OCI-LY1 (cell line): ENCODE data around the gene ATP1B1.

ENCODE experiments used
- H2AFZ ChIP-seq: fragments of 200-600 bp; sonication (generic), shearing (Covaris generic); 2 replicates; pipeline ENCODE4 v1.6.0; 2014; ENCODE audit warnings: antibody characterized with exemption, mild to moderate bottlenecking, low read length
- H3F3A ChIP-seq: fragments of 200-600 bp; sonication (generic), shearing (Covaris generic); 2 replicates; pipeline ENCODE4 v1.6.0; 2014; ENCODE audit warnings: mild to moderate bottlenecking, antibody characterized with exemption, low read length, moderate library complexity; ENCODE audit not compliant: insufficient read depth
- H3K27ac ChIP-seq: fragments of 200-600 bp; sonication (generic); 2 replicates; pipeline ENCODE4 v1.5.1; 2014; ENCODE audit warnings: low read length, mixed run types, mild to moderate bottlenecking, low read depth; ENCODE audit not compliant: poor library complexity, severe bottlenecking
- H3K27me3 ChIP-seq: fragments of 200-600 bp; sonication (generic); 2 replicates; pipeline ENCODE4 v1.6.0; 2014; ENCODE audit warnings: antibody characterized with exemption, mild to moderate bottlenecking, low read length, moderate library complexity; ENCODE audit not compliant: insufficient read depth
- H3K36me3 ChIP-seq: fragments of 200-600 bp; sonication (generic); 2 replicates; pipeline ENCODE4 v1.6.1; 2014; ENCODE audit warnings: mild to moderate bottlenecking, antibody characterized with exemption, low read length, moderate library complexity, mixed read lengths; ENCODE audit not compliant: insufficient read depth
- H3K4me1 ChIP-seq: fragments of 200-600 bp; sonication (generic); 2 replicates; pipeline ENCODE4 v1.5.1; 2014; ENCODE audit warnings: mild to moderate bottlenecking, low read length, moderate library complexity; ENCODE audit not compliant: insufficient read depth, severe bottlenecking
- H3K4me2 ChIP-seq: fragments of 200-600 bp; sonication (generic), shearing (Covaris generic); 2 replicates; pipeline ENCODE4 v1.6.1; 2014; ENCODE audit warnings: low read length
- H3K4me3 ChIP-seq: fragments of 200-600 bp; sonication (generic); 2 replicates; pipeline ENCODE4 v1.5.1; 2014; ENCODE audit warnings: low read length, low read depth, mild to moderate bottlenecking, mixed read lengths; ENCODE audit not compliant: poor library complexity, severe bottlenecking
- H3K79me2 ChIP-seq: fragments of 200-600 bp; shearing (Covaris generic); 2 replicates; pipeline ENCODE4 v1.6.1; 2016; ENCODE audit warnings: mixed run types, low read length, mixed read lengths; ENCODE audit not compliant: insufficient read depth
- H3K9ac ChIP-seq: fragments of 200-600 bp; sonication (generic), shearing (Covaris generic); 2 replicates; pipeline ENCODE4 v1.6.1; 2014; ENCODE audit warnings: mild to moderate bottlenecking, low read length, mixed read lengths
- H3K9me2 ChIP-seq: fragments of 200-600 bp; sonication (generic), shearing (Covaris generic); 2 replicates; pipeline ENCODE4 v1.6.1; 2014; ENCODE audit warnings: low read depth, mild to moderate bottlenecking, low read length, mixed read lengths
- H3K9me3 ChIP-seq: fragments of 200-600 bp; shearing (Covaris generic); 2 replicates; pipeline ENCODE4 v1.6.1; 2014; ENCODE audit warnings: low read length, mixed read lengths
- H4K20me1 ChIP-seq: fragments of 200-600 bp; sonication (generic), shearing (Covaris generic); 2 replicates; pipeline ENCODE4 v1.6.0; 2016; ENCODE audit warnings: mild to moderate bottlenecking, low read length; ENCODE audit not compliant: insufficient read depth
- CTCF ChIP-seq: fragments of 200-600 bp; sonication (generic), shearing (Covaris generic); IDR thresholded peaks from 2 replicates; pipeline ENCODE4 v1.5.1; 2017; ENCODE audit warnings: mild to moderate bottlenecking, antibody characterized with exemption, low read length, moderate library complexity, mixed read lengths
- EZH2 ChIP-seq: fragments of 200-600 bp; sonication (generic), shearing (Covaris generic); IDR thresholded peaks from 2 replicates; pipeline ENCODE4 v1.8.0; 2017; ENCODE audit warnings: borderline replicate concordance, mixed run types, mild to moderate bottlenecking, antibody characterized with exemption, low read length, moderate library complexity, mixed read lengths

The ATP1B1 gene

GRCh38 chr1:169109561-169110134, 3.2 kb downstream of the ATP1B1 start:
- no peaks in the 10 kb centered on the region for H3F3A ChIP-seq
- H3K36me3 ChIP-seq: peaks cover 16% of the 10 kb centered on the region
- peak overlapping the region; percentile 90 for H3K4me3 ChIP-seq
- no peaks in the 10 kb centered on the region for H3K27me3 ChIP-seq
- peak overlapping the region; percentile 7; the same call in 1 of the 2 replicates for H3K9ac ChIP-seq
- H3K79me2 ChIP-seq: peaks cover 5% of the 10 kb centered on the region
- no peaks in the 10 kb centered on the region for H3K9me2 ChIP-seq
- H2AFZ ChIP-seq: no peak overlapping the region
- H3K4me2 ChIP-seq: peak overlapping the region; percentile 95
- H3K9me3 ChIP-seq: no peaks in the 10 kb centered on the region
- no peaks in the 10 kb centered on the region for H4K20me1 ChIP-seq
- H3K4me1 ChIP-seq: peaks cover 74% of the 10 kb centered on the region
- peak overlapping the region; percentile 88 for H3K27ac ChIP-seq
- TF ChIP-seq CTCF: no peak; the same call in 1 of the 2 replicates
- no peak for TF ChIP-seq EZH2

GRCh38 chr1:169110236-169110635, 3.7 kb downstream of the ATP1B1 start:
- Histone ChIP-seq H3K4me3 (peak overlapping the region; percentile 90), H3F3A (no peaks in the 10 kb centered on the region), H3K36me3 (peaks cover 16% of the 10 kb centered on the region), H3K27me3 (no peaks in the 10 kb centered on the region), H3K4me1 (peaks cover 69% of the 10 kb centered on the region), H4K20me1 (no peaks in the 10 kb centered on the region), H3K4me2 (peak overlapping the region; percentile 95), H3K9ac (peak overlapping the region; percentile 7; the same call in 1 of the 2 replicates), H2AFZ (no peak overlapping the region), H3K9me2 (no peaks in the 10 kb centered on the region), H3K79me2 (peaks cover 5% of the 10 kb centered on the region), H3K27ac (peak overlapping the region; percentile 88), H3K9me3 (no peaks in the 10 kb centered on the region)
- TF ChIP-seq EZH2 (no peak), CTCF (no peak)

GRCh38 chr1:169110689-169111447, 4.4 kb downstream of the ATP1B1 start:
- no peaks in the 10 kb centered on the region for H3K27me3 ChIP-seq
- no peaks in the 10 kb centered on the region for H3K9me2 ChIP-seq
- no peak overlapping the region for H2AFZ ChIP-seq
- TF ChIP-seq EZH2 (no peak), CTCF (no peak)
- H3K9me3 ChIP-seq: no peaks in the 10 kb centered on the region
- H3K4me1 ChIP-seq: peaks cover 72% of the 10 kb centered on the region
- H3K79me2 ChIP-seq: peaks cover 5% of the 10 kb centered on the region
- no peak overlapping the region for H3K4me3 ChIP-seq
- peak overlapping the region; percentile 62 for H3K27ac ChIP-seq
- peaks cover 16% of the 10 kb centered on the region for H3K36me3 ChIP-seq
- peak overlapping the region; percentile 95; the same call in 1 of the 2 replicates for H3K4me2 ChIP-seq
- no peaks in the 10 kb centered on the region for H3F3A ChIP-seq
- no peak overlapping the region for H3K9ac ChIP-seq
- no peaks in the 10 kb centered on the region for H4K20me1 ChIP-seq
